Panc1 (cell line): Measurements from ENCODE around the gene DDX19B.

Experiments used
- CTCF ChIP-seq: fragments of 450-650 bp; IDR thresholded peaks from 2 replicates; pipeline ENCODE4 v1.5.1; 2017; ENCODE audit warnings: mild to moderate bottlenecking
- POLR2AphosphoS5 ChIP-seq: IDR thresholded peaks from 2 replicates; pipeline ENCODE4 v1.6.1; 2012; ENCODE audit warnings: mild to moderate bottlenecking, low read depth, low read length, moderate library complexity
- REST ChIP-seq, 2 experiments: IDR thresholded peaks; 2 replicates each; pipeline ENCODE4 v1.6.1; 2011 to 2012; ENCODE audit warnings: low read depth in 2 of 2, control low read depth in 1 of 2, low read length in 1 of 2, mild to moderate bottlenecking in 1 of 2, moderate library complexity in 1 of 2; ENCODE audit not compliant: insufficient read depth in 1 of 2
- SIN3A ChIP-seq: IDR thresholded peaks from 2 replicates; pipeline ENCODE4 v1.6.1; 2012; ENCODE audit warnings: low read depth, mild to moderate bottlenecking, low read length, moderate library complexity, borderline replicate concordance; ENCODE audit not compliant: insufficient read depth
- TCF7L2 ChIP-seq: IDR thresholded peaks from 2 replicates; pipeline ENCODE4 v1.6.1; 2011; ENCODE audit warnings: mild to moderate bottlenecking, low read depth, low read length, inconsistent platforms

- TF ChIP-seq CTCF (no peak), POLR2AphosphoS5 (0 out of 2 replicates have a peak, but pooled peaks have one; percentile 16), TCF7L2 (no peak), REST (IDR thresholded peaks at IDR 0.05; ENCODE audit: insufficient read depth in 1 of 2, low read depth in 2 of 2, low read length in 1 of 2) (no peak), SIN3A (no peak)
These were observed 76.9 kb downstream of the DDX19B start for GRCh38 chr16:70375636-70376611.
